AG08395 (cell line): ENCODE data around the gene XKR7.
"Not testable (repeated sequence)": the region's sequence is repeated elsewhere in the genome, so short reads cannot be mapped to it uniquely, and the experiment has no call there.

Source experiments
- DNase-seq: peaks from one replicate; pipeline ENCODE4 v3.0.0; 2012; ENCODE audit warnings: mixed read lengths, low spot score

Gene XKR7

GRCh38 chr20:31967830-31968249 is at the start of gene XKR7:
XKR7 (plus strand) TSS chr20:31968151; CDS start chr20:31968176, 25 bp downstream.
- no peak for DNase-seq

DNA sequence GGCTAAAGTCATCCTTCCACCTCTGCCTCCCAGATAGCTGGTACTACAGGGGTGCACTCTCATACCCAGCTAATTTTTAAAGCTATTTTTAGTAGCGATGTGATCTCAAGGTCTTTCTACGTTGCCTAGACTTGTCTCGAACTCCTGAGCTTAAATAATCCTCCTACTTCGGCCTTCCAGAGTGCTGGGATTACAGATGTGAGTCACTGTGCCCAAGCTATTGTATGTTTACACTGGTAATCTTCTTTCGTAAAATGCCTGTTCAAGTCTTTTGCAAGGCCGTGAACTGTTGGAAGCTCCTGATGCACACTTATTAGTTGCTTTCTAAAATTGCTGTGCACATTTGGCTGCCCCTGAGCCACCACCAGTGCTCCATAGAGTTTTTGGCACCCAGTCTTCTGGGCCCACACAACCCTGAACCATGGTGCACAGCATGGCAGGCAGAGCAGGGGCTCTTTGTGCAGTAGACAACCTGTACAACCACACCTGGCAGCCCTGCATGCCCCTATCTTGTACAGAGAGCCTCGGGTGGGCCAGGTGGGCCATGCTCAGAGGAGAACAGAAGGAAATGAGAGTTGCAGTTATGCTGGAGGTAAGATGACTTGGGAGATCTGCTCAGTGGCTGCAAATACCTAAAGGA is 49.4 kb upstream of the XKR7 start:
- no peak for DNase-seq

DNA sequence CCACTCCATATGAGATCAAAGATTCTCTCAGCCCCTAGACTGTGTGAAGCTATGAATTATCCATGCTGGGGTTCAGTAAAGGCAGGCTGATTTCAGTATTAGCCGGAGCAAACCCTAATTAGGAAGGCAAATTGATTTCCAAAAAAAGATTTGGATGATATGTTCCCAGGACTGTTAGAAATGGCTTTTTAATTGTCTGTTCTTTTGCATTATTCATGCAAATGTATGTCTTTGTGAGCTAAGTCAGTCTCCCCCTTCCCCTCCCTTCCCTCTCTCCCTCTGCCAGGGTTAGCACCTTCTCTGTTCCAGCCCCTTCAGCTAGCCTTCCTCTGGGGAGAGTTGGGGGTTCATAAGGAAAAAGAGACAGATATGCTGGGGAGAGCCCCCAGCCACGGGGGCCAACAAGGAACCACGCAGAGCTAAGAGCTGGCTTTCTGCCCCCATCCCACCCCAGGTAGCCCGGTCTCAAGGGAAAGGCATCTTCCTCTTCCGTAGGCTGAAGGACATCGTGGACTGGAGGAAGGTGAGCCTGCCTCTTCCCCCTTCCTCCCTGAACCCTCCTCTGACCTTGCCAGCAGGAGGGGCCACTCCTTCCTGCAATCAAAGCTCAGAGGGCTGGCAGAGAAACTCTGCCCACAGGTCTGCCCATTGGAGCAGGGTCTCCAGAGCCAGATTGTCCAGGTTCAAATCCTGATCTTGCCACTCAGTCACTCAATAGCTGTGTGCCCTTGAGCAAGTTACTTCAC is 48.4 kb upstream of the XKR7 start:
- no peak for DNase-seq

DNA sequence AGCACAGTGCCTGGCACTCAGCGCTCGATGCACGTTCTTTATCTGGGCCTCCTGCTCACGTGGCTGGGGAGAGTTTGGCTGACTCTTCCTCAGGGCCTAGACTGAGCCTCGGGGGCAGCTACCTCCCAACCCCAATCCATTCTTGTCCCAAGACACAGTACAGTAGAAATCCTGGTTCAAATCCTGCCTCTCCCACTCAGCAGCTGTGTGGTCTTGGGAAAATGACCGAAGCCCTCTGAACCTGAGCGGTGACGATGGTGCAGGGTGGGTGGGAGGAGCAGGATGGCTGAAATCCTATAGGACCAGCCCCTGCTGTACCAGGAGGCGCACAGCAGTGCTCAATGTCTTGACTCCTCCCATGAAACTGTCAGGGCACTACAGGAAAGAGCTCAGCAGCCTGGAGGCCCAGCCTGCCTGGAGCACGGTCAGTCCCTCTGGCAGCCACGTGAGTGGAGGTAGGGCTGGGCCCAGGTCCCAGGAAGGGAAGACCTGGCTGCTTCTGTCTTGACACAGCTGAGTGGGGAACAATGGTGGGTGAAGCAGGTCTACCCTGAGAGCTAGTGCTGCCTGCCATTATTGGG is 47.6 kb upstream of the XKR7 start:
- no peak for DNase-seq

DNA sequence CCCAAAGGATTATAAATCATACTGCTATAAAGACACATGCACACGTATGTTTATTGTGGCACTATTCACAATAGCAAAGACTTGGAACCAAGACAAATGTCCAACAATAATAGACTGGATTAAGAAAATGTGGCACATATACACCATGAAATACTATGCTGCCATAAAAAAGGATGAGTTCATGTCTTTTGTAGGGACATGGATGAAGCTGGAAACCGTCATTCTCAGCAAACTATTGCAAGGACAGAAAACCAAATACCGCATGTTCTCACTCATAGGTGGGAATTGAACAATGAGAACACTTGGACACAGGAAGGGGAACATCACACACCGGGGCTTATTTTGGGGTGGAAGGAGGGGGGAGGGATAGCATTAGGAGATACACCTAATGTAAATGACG is 46.5 kb upstream of the XKR7 start:
- DNase-seq, result not testable (repeated sequence)

GRCh38 chr20:31922181-31922580 is 45.8 kb upstream of the XKR7 start:
- DNase-seq, result no peak

GRCh38 chr20:31922588-31922987 is 45.4 kb upstream of the XKR7 start:
- DNase-seq, result no peak

- DNase-seq, result no peak
These were observed 44.3 kb upstream of the XKR7 start for GRCh38 chr20:31923388-31924331.

DNA sequence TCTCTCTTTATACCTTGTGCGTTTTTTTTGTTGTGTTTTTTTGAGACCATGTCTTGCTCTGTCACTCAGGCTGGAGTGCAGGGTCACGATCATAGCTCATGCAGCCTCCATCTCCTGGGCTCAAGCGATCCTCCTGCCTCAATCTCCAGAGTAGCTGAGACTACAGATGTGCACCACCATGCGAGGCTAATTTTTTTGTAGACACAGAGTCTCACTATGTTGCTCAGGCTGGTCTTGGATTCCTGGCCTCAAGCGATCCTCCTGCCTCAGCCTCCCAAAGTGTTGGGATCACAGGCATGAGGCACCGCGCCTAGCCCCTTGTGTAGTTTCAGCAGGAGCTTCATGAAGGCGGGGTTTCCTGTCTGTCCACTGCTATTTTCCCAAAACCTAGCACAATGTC is 43.4 kb upstream of the XKR7 start:
- no peak for DNase-seq

- DNase-seq, result no peak
These were observed 42.3 kb upstream of the XKR7 start for GRCh38 chr20:31925631-31926030.

- DNase-seq, result no peak
These were observed 41.5 kb upstream of the XKR7 start for GRCh38 chr20:31926493-31926892.

DNA sequence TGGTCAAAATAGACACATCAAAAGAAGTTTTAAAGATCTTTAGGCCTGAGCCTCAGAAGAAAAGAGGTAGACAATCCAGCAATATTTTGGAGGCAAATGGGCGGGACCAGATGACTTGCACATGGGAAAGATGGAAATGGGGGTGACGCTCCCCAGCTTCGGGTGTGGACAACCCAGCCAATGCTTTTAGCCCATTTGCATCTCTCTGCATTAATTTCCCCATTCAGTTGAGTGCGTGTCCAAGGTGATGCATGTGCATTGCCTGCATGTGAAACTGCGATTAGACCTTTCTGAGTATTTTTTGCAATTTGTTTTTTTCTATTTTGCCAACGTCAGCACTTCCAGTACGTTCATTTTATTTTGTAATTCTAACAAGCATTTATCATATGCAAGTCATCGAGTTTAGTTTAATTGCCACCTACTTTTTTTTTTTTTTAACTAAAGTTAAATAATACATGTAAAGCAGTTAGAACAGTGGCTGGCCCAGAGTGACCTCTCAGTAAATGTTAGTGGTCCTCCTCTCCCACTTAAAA is 40.3 kb upstream of the XKR7 start:
- no peak for DNase-seq

DNA sequence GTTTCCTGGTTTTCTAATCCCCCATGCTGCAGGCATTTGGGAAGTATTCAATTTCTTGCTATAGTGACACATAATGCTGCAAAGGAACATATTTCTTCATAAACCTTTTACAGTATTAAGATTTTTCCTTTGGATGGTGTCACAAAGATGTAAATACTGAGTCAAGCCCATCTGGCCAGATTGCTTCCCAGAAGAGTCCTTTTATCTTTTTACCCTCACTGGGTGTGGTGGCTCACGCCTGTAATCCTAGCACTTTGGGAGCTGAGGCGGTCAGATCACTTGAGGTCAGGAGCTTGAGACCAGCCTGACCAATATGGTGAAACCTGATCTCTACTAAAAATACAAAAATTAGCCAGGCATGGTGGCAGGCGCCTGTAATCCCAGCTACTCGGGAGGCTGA is 38.3 kb upstream of the XKR7 start:
- not testable (repeated sequence) for DNase-seq

GRCh38 chr20:31930779-31931178 is 37.2 kb upstream of the XKR7 start:
- DNase-seq, result no peak

GRCh38 chr20:31933698-31934097 is 34.3 kb upstream of the XKR7 start:
- no peak for DNase-seq

GRCh38 chr20:31934491-31934890 is 33.5 kb upstream of the XKR7 start:
- no peak for DNase-seq

DNA sequence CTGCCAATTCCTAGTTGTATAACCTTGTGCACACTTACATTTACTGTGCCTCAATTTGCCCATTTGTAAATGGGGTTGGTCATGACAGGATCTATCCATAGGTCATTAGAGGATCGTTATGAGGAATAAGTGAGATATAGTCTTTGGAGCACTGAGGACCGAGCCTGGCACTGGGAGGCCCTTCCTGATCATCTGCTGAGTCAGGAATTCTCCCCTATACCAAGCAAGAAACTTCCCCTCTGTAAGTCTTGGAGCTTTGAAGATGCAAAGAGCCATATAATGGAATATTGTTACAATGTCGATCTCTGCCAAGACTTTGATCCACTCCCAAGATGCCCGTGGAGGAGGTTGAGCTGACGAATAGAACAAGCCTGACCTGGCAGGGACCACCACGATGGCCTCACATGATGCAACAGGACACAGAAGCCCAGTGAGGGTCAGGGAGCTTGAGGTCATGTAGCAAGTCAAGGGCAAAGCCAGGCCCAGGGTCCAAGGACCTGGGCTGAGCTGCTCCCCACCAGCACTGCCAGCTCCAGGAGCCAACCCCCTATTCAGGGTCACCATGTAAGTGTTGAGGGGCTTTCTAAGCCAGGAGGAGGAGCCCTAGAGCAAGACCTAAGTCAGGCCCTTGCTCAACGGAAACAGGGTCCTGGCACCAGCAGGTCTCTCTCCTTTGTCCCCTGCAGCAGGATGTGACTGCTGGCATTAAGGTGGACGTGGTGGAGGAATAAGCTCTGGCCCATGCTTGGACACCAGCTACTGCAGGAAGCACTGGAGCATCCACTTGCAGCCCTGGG is 32.8 kb upstream of the XKR7 start:
- DNase-seq, result no peak

GRCh38 chr20:31936420-31936819 is 31.5 kb upstream of the XKR7 start:
- no peak for DNase-seq

DNA sequence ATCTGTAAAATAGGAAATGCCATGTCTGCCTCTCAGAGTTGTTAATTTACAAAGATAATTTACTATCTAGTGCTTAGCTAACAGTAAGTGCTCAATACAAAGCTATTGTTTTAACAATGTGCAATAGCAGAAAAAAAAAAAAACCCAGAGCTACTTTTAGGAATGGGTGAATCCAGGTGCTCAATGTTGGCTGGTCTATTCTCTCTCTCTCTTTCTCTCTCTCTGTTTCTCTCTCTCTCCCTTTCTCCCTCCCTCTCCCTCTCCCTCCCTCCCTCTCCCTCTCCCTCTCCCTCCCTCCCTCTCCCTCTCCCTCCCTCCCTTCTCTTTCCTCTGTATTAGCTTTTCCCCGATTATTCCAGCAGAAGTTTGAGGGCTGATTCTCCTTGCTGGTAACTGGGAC is 30.1 kb upstream of the XKR7 start:
- DNase-seq, result no peak

DNA sequence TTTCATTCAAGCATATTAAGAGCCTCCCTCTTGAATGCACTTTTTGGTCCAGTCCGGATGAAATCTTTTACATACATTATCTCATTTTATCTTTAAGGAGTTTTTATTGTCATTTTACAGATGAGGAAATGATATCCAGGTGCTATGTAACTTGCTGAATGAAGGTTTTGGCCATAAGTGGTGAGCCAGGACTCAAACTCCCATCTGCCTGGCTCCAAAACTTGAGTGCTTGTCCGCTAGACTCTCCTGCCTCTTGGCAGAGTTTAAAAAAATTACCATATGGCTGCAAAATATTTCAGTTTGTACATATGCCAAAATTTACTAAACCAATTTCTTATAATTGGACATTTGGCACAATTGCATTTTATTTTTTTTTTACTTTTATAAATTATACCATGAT is 28.3 kb upstream of the XKR7 start:
- no peak for DNase-seq

GRCh38 chr20:31943052-31943471 is 24.9 kb upstream of the XKR7 start:
- no peak for DNase-seq
